ENCODE measurements around the gene FAM135A. TPM values are rescaled to one million over a fixed set of nuclear protein-coding genes. Genes with fewer than 3 reads are reported as not detected.

FAM135A gene
- total and polyA plus RNA-seq, 2 donors (not counting 1 experiment from before 2014, with no cell fraction given) = 3.9 to 30.6 TPM

DNA sequence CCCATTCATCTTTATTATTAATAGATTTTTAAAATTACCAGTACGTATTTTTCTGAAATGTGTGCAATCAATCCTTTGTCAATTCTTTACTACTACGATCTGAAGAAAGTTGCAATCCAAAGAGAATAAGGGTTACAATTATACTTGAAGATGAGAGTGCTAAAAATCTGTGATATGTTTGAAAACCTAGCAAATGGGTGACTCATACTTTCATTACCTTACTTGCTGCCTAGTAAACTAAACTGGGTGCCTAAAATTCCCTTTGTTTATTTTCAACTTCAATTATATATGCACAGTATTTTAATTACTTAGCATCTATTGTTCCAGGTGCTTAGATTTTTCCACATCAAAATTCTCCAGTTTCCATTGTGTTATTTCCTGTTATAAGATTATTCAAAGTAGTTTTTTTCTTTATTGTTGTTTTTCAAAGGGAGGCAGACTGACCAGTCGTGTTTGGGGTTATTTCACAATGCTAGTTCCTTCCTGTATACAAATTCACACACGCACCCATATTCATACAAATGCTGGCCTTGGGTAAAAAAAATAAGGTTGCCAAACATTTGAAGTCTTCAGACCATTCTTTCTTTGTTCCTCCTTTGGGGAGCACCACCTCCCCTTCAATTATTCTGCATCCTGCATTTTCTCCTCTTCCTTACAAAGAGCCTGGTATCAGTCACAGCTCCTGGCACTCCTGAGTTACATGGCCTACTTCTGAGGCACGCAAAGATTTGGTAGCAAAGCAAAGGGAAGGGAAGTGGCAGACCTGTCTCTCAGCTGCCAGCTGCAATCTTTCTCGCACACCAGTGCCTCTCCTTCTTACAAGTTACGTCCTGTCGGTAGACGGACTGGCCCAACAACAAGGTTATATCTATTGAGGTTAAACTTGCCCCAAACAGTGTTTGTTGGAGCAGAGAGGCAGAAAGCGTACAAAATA is 16.2 kb upstream of the FAM135A start:
- intact Hi-C loops (cut with micrococcal nuclease) = no loop called here
- no peak for TF ChIP-seq EZH2 (IDR thresholded peaks at IDR 0.05; ENCODE audit: borderline replicate concordance, insufficient read depth, low read depth, low read length, poor library complexity, severe bottlenecking)
- TF ChIP-seq, protein P1, sequence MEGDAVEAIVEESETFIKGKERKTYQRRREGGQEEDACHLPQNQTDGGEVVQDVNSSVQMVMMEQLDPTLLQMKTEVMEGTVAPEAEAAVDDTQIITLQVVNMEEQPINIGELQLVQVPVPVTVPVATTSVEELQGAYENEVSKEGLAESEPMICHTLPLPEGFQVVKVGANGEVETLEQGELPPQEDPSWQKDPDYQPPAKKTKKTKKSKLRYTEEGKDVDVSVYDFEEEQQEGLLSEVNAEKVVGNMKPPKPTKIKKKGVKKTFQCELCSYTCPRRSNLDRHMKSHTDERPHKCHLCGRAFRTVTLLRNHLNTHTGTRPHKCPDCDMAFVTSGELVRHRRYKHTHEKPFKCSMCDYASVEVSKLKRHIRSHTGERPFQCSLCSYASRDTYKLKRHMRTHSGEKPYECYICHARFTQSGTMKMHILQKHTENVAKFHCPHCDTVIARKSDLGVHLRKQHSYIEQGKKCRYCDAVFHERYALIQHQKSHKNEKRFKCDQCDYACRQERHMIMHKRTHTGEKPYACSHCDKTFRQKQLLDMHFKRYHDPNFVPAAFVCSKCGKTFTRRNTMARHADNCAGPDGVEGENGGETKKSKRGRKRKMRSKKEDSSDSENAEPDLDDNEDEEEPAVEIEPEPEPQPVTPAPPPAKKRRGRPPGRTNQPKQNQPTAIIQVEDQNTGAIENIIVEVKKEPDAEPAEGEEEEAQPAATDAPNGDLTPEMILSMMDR (IDR thresholded peaks at IDR 0.05) = no peak
- Histone ChIP-seq H3K9ac (ENCODE audit: low read length) (no peak overlapping the region), H3K27me3 (replicated peaks in 1 of 4; ENCODE audit: control extremely low read depth in 1 of 4, control insufficient read depth in 3 of 4, insufficient read depth in 4 of 4, low read length in 3 of 4) (peaks cover 0 to 4% (median 2%) of the 10 kb centered on the region in 4 experiments), H3K4me2 (replicated peaks; ENCODE audit: low read depth, low read length, poor library complexity, severe bottlenecking) (no peak overlapping the region), H4K20me1 (ENCODE audit: control insufficient read depth, insufficient read depth, low read length, poor library complexity, severe bottlenecking) (no peaks in the 10 kb centered on the region), H3K9me3 (ENCODE audit: control extremely low read depth in 1 of 3, control insufficient read depth in 2 of 3, insufficient read depth in 1 of 3, low read length in 2 of 3) (no peaks in the 10 kb centered on the region), H3K4me3 (ENCODE audit: control extremely low read depth in 1 of 5, extremely low read depth in 1 of 5, insufficient read depth in 1 of 5, low read depth in 2 of 5, low read length in 4 of 5) (no peak overlapping the region), H3K79me2 (ENCODE audit: control insufficient read depth, insufficient read depth, low read length) (no peaks in the 10 kb centered on the region), H2AFZ (ENCODE audit: insufficient read depth, low read depth, low read length, poor library complexity, severe bottlenecking) (no peak overlapping the region), H3K36me3 (replicated peaks in 1 of 2; ENCODE audit: control extremely low read depth in 1 of 2, control insufficient read depth in 1 of 2, extremely low read depth in 1 of 2, insufficient read depth in 2 of 2, low read length in 1 of 2) (no peaks in the 10 kb centered on the region), H3K27ac (ENCODE audit: low read length in 2 of 2) (no peak overlapping the region), H3K4me1 (ENCODE audit: control insufficient read depth in 2 of 2, insufficient read depth in 2 of 2, low read length in 2 of 2) (no peaks in the 10 kb centered on the region)
- no peaks in the 10 kb centered on the region for H3K9me3 Mint-ChIP-seq (ENCODE audit: insufficient read depth)
- ATAC-seq (ENCODE audit: low read depth) (no peak), DNase-seq (no peak)
- no peaks in the 10 kb centered on the region for H3K4me1 Mint-ChIP-seq
- ChIA-PET POLR2A (no interaction called here), CTCF (no interaction called here)
- H3K27ac Mint-ChIP-seq = no peak overlapping the region
- peaks cover 51% of the 10 kb centered on the region for H3K27me3 Mint-ChIP-seq
- WGBS (ENCODE audit: insufficient coverage) = 57% methylated on average over 3 of the region's 10 CpGs
- H3K4me3 Mint-ChIP-seq = no peak overlapping the region

All from B cell (primary cell).